T follicular helper cell (primary cell): ENCODE data around the gene ATAT1.
"Not testable (repeated sequence)": the region's sequence is repeated elsewhere in the genome, so short reads cannot be mapped to it uniquely, and the experiment has no call there.

Experiments
- DNase-seq: peaks from one replicate; pipeline ENCODE4 v3.0.0-alpha.2; 2020; ENCODE audit warnings: low read depth

ATAT1 gene

GRCh38 chr6:30651143-30651542 is 24.5 kb downstream of the ATAT1 start:
- no peak for DNase-seq

- DNase-seq = no peak
Observed at GRCh38 chr6:30654798-30655742, 28.4 kb downstream of the ATAT1 start.

GRCh38 chr6:30655743-30656094 is 29.0 kb downstream of the ATAT1 start:
- DNase-seq = no peak

- DNase-seq = no peak
Observed at GRCh38 chr6:30656513-30656912, 29.8 kb downstream of the ATAT1 start.

GRCh38 chr6:30657454-30657853 is 30.8 kb downstream of the ATAT1 start:
- DNase-seq = no peak

- not testable (repeated sequence) for DNase-seq
Observed at GRCh38 chr6:30657922-30658321, 31.2 kb downstream of the ATAT1 start.

GRCh38 chr6:30664994-30665767 is 38.5 kb downstream of the ATAT1 start:
- DNase-seq = no peak

GRCh38 chr6:30666300-30666699 is 39.6 kb downstream of the ATAT1 start:
- not testable (repeated sequence) for DNase-seq

- DNase-seq = no peak
Observed at GRCh38 chr6:30670760-30671527, 44.3 kb downstream of the ATAT1 start.

GRCh38 chr6:30672445-30673253 is 46.0 kb downstream of the ATAT1 start, which contains the start of gene DHX16:
TSS of gene DHX16 (minus strand) at chr6:30673006. CDS start at chr6:30672841, 165 bp downstream.
- peak; percentile 82 for DNase-seq

GRCh38 chr6:30676660-30677285 is 50.1 kb downstream of the ATAT1 start:
- DNase-seq = no peak

- DNase-seq = peak; percentile 88
Observed at GRCh38 chr6:30678964-30679726, 52.5 kb downstream of the ATAT1 start.

GRCh38 chr6:30679765-30680535 is 53.3 kb downstream of the ATAT1 start:
- no peak for DNase-seq

- DNase-seq = no peak
Observed at GRCh38 chr6:30681766-30682142, 55.1 kb downstream of the ATAT1 start.

- peak; percentile 77 for DNase-seq
Observed at GRCh38 chr6:30682143-30683117, 55.8 kb downstream of the ATAT1 start.

- no peak for DNase-seq
Observed at GRCh38 chr6:30683183-30683979, 56.7 kb downstream of the ATAT1 start.

GRCh38 chr6:30683980-30684338 is 57.3 kb downstream of the ATAT1 start:
- no peak for DNase-seq
